Upper lobe of left lung (tissue), 6 donors: ENCODE measurements around the gene TRIM65. TPM values are rescaled to one million over a fixed set of nuclear protein-coding genes. Genes with fewer than 3 reads are reported as not detected.

Experiments used
- ATAC-seq, 2 donors: fragments of 200-7000 bp; cut with Tn5 transposase; one replicate each; pipeline ENCODE4 v1.9.1; 2022; ENCODE audit warnings: mild to moderate bottlenecking in 2 of 2, moderate library complexity in 2 of 2; ENCODE audit not compliant: low FRiP score in 2 of 2
- DNase-seq, 2 donors: peaks; one replicate each; pipeline ENCODE4 v3.0.0-alpha.2; 2019 to 2020
- H3K27ac ChIP-seq, 4 donors: fragments of 200-600 bp; sonication (generic); one replicate each; pipeline ENCODE4 v1.5.1; 2016 to 2019
- H3K27me3 ChIP-seq, 4 donors: fragments of 200-600 bp; sonication (generic); one replicate each; pipeline ENCODE4 v1.5.1; 2017 to 2019
- H3K36me3 ChIP-seq, 4 donors: fragments of 200-600 bp; sonication (generic); one replicate each; pipeline ENCODE4 v1.5.1; 2016 to 2019
- H3K4me1 ChIP-seq, 4 donors: fragments of 200-600 bp; sonication (generic); one replicate each; pipeline ENCODE4 v1.5.1; 2018 to 2019
- H3K4me3 ChIP-seq, 4 donors: fragments of 200-600 bp; sonication (generic); one replicate each; pipeline ENCODE4 v1.5.1; 2017 to 2019; ENCODE audit warnings: mild to moderate bottlenecking in 2 of 4, moderate library complexity in 1 of 4
- H3K9me3 ChIP-seq, 4 donors: fragments of 200-600 bp; sonication (generic); one replicate each; pipeline ENCODE4 v1.5.1; 2018 to 2019
- EP300 ChIP-seq, 4 donors: sonication (generic); formaldehyde crosslinking; IDR thresholded peaks; one replicate each; pipeline ENCODE4 v1.5.1; 2017; ENCODE audit warnings: antibody characterized with exemption in 4 of 4, control low read depth in 2 of 4
- POLR2A ChIP-seq, 4 donors: fragments of 450-650 bp; IDR thresholded peaks; one replicate each; pipeline ENCODE4 v1.5.1; 2016 to 2017; ENCODE audit warnings: antibody characterized with exemption in 4 of 4, mild to moderate bottlenecking in 2 of 4
- POLR2AphosphoS5 ChIP-seq, 2 donors: sonication (generic); formaldehyde crosslinking; IDR thresholded peaks; one replicate each; pipeline ENCODE4 v1.5.1; 2017; ENCODE audit warnings: antibody characterized with exemption in 2 of 2
- WGBS, 2 donors: methylation state at CpG; one replicate each; pipeline ENCODE4 v1.1.5; 2017 to 2018; 5-methylcytosine and 5-hydroxymethylcytosine counted together
- total RNA-seq, 6 donors: library from RNA; depleted of rRNA in 4 of 6; stranded (reverse); fragments of >200 nt in 4 of 6; gene quantifications; one replicate each; pipeline versions ENCODE4 v1.1.0 to v1.2.1, GENCODE V29; 2016 to 2021
- TF ChIP-seq, protein P1 (sequence below), 6 experiments: fragments of 450-650 bp in 4 of 6; fragments of 200-600 bp in 2 of 6; sonication (generic) in 2 of 6; IDR thresholded peaks; one replicate each; pipeline ENCODE4 v1.5.1; 2016 to 2019; ENCODE audit warnings: antibody characterized with exemption in 6 of 6
- donor health status: DM: no; HTN: no; CAD: no; lungs with moderate emphysema.
- donor health status: DM: no; HTN: yes; CAD: no; lungs with severe emphysema.

The TRIM65 gene
- total RNA-seq, 6 donors from 2014 or later = 23.4 to 35.1 (median 28.2) TPM

DNA sequence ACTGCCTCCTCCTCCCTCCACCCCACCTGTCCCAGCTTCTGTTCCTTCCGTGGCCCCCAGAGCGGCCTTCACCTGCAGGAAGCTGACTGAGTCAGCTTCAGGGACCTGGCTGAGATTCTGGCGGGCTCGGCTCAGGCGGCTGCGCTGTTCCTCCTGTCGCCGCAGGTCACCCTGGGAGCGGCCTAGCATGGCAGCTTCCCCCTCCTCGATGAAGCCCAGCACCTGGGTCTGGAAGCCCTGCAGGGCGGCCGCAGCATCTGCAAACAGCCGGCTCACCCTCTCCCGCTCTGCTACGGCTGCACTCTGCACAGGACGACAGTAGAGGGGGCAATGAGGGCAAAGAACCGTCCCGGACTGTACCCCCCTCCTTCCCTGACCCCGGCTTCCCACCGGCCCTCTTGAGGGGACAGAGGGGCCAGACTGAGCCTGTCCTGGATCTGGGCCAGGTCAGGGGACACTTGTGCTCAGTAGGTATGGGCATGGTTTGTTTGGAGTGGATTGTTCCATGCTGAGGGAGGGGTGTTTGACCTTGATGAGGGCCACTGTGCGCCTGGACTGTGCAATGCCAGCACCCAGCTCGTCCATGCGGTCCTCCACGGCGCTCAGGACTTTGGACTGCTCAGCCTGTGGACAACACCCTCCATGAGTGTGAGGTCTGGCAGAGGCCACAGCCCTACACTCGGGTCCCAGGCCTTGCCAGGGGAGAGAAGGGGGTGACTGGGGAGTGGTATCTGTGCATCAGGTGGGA, 20.4 kb downstream of the TRIM65 start:
- H3K4me1 ChIP-seq = peaks cover 49 to 66% (median 58%) of the 10 kb centered on the region in 4 donors
- H3K27ac ChIP-seq = peak overlapping the region; percentile 91 to 95 (median 94)
- 20 to 37% methylated on average over 2 to 11 of the region's 26 CpGs for WGBS, 2 donors
- peak overlapping the region; percentile 20 to 80 (median 70) for H3K4me3 ChIP-seq
- TF ChIP-seq POLR2A (IDR thresholded peaks at IDR 0.05) (peak in 1 of 4 donors; percentile 46), EP300 (IDR thresholded peaks at IDR 0.05) (no peak), POLR2AphosphoS5 (IDR thresholded peaks at IDR 0.05) (peak in 1 of 2 donors; percentile 49)
- TF ChIP-seq, protein P1, sequence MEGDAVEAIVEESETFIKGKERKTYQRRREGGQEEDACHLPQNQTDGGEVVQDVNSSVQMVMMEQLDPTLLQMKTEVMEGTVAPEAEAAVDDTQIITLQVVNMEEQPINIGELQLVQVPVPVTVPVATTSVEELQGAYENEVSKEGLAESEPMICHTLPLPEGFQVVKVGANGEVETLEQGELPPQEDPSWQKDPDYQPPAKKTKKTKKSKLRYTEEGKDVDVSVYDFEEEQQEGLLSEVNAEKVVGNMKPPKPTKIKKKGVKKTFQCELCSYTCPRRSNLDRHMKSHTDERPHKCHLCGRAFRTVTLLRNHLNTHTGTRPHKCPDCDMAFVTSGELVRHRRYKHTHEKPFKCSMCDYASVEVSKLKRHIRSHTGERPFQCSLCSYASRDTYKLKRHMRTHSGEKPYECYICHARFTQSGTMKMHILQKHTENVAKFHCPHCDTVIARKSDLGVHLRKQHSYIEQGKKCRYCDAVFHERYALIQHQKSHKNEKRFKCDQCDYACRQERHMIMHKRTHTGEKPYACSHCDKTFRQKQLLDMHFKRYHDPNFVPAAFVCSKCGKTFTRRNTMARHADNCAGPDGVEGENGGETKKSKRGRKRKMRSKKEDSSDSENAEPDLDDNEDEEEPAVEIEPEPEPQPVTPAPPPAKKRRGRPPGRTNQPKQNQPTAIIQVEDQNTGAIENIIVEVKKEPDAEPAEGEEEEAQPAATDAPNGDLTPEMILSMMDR (IDR thresholded peaks at IDR 0.05) = peak in 3 of 6 experiments; percentile 21 to 32 (median 23)
- H3K36me3 ChIP-seq = peaks cover 0 to 24% (median 10%) of the 10 kb centered on the region in 4 donors
- ATAC-seq = peak in 1 of 2 donors; percentile 24
- H3K27me3 ChIP-seq = peaks cover 0 to 3% (median 0%) of the 10 kb centered on the region in 4 donors
- peak; percentile 78 to 87 for DNase-seq
- H3K9me3 ChIP-seq = no peaks in the 10 kb centered on the region

DNA sequence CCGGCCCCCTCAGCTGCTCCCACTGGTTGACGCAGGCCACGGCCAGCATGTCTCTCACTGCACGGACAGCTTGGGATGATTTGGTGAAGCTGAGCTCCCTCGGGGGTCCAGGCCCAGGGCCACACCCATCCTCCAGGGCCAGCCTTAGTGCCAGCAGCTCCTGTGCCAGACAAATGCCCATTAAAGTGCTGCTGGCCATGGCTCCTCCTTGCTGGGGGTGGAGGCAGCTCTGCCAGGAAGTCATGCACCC, 20.9 kb downstream of the TRIM65 start:
- peak in 1 of 2 donors; percentile 23 for ATAC-seq
- DNase-seq = peak in 1 of 2 donors; percentile 77
- Histone ChIP-seq H3K4me1 (peaks cover 49 to 66% (median 58%) of the 10 kb centered on the region in 4 donors), H3K36me3 (peaks cover 0 to 24% (median 10%) of the 10 kb centered on the region in 4 donors), H3K9me3 (no peaks in the 10 kb centered on the region), H3K27ac (peak overlapping the region; percentile 91 to 95 (median 94)), H3K27me3 (peaks cover 0 to 3% (median 0%) of the 10 kb centered on the region in 4 donors), H3K4me3 (peak overlapping the region in 2 of 4 donors; percentile 72 to 80)
- TF ChIP-seq POLR2AphosphoS5 (IDR thresholded peaks at IDR 0.05) (no peak), POLR2A (IDR thresholded peaks at IDR 0.05) (no peak)
- WGBS, 2 donors = 20% methylated on average over 2 of the region's 5 CpGs; no CpG with 5 or more reads in 1 of the 2 donors

DNA sequence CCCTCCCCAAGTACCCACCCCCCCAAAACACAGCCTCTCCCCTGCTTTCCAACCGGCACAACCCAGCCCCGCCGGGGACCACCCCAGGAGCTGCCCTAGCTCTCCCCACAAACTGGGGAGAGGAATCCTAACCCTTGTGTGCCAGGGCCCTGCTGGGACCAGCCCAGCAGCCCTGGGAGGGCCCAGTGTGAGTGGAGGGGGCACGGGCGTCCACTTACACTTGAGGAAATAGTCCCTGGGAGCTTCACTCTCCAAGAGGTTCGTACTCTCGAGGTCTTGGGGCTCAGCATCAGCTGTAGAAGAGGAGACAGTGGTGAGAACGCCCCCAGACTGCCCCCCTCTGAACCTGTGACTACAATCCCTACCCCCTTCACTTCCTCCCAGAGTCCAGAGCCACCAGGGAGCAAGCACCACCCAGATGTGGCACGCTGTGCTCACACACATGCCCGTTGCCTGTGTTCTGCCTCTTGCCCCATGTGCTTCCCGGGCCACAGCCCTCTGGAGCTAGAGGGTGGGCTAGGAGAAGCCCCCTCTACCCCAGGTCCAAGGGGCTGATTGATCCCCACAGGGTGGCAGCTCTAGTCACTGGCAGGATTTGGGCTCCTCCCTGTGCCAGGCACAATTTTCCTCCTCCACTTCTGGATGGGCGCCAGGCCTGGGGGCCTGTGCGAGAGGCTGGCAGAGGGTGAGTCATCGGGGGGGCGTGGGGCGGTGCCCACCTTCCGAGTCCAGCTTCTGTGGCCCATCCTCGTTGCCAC, 21.4 kb downstream of the TRIM65 start:
- Histone ChIP-seq H3K9me3 (no peaks in the 10 kb centered on the region), H3K4me1 (peaks cover 49 to 66% (median 58%) of the 10 kb centered on the region in 4 donors), H3K4me3 (peak overlapping the region in 2 of 4 donors; percentile 72 to 80), H3K36me3 (peaks cover 0 to 24% (median 10%) of the 10 kb centered on the region in 4 donors), H3K27me3 (peaks cover 0 to 3% (median 0%) of the 10 kb centered on the region in 4 donors), H3K27ac (peak overlapping the region; percentile 91 to 95 (median 94))
- ATAC-seq (no peak), DNase-seq (peak in 1 of 2 donors; percentile 51)
- no peak for TF ChIP-seq EP300 (IDR thresholded peaks at IDR 0.05)
- no peak for TF ChIP-seq POLR2A (IDR thresholded peaks at IDR 0.05)
- TF ChIP-seq, protein P1 (IDR thresholded peaks at IDR 0.05) = no peak
- TF ChIP-seq POLR2AphosphoS5 (IDR thresholded peaks at IDR 0.05) = no peak
- 41 to 64% methylated on average over 12 to 13 of the region's 18 CpGs for WGBS, 2 donors

DNA sequence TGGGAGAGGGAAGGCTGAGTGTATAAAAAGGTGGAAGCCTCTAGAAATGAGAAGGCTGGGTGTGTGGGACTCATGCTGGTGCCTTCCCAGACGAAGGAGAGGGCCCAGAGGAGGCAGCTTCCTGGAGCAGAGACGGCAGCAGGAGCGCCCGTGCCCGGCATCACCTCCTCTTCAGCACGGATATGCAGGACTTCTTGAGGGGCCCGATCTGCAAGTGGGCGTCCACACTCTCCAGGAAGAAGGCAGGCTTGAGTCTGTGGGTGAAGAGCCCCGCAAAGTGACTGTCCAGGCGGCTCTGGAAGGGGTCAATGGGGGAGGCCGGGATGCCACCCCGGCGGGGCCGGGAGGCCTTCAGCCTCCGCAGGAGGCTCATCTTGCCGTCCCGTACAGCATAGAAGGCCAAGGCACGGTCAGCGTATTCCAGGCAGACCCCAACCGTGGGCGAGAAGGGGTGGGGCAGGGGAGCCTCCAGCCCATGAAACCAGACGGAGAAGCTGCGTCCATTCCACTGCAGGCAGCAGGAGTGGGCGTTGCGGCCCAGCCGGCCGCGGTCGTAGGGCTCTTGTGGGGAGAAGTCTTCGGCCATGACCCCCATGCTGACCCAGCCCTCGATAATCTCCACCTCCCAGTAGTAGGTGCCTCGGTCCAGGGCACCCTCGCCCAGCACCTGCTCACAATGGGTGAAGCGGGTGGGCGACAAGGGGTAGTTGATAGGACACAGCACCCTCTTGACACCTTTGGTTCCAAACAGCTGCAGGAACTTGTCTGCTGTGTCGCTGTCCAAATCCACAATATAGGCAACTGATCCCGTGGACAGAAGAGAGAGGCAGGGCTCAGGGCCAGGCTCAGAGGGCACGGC, 22.2 kb downstream of the TRIM65 start:
- Histone ChIP-seq H3K4me3 (no peak overlapping the region), H3K27ac (peak overlapping the region in 3 of 4 donors; percentile 91 to 94 (median 94)), H3K9me3 (no peaks in the 10 kb centered on the region), H3K4me1 (peaks cover 53 to 67% (median 60%) of the 10 kb centered on the region in 4 donors), H3K27me3 (peaks cover 0 to 3% (median 0%) of the 10 kb centered on the region in 4 donors), H3K36me3 (peaks cover 0 to 24% (median 10%) of the 10 kb centered on the region in 4 donors)
- no peak for ATAC-seq
- DNase-seq = peak in 1 of 2 donors; percentile 83
- TF ChIP-seq EP300 (IDR thresholded peaks at IDR 0.05) = no peak
- no peak for TF ChIP-seq POLR2AphosphoS5 (IDR thresholded peaks at IDR 0.05)
- TF ChIP-seq, protein P1 (IDR thresholded peaks at IDR 0.05) = no peak
- no peak for TF ChIP-seq POLR2A (IDR thresholded peaks at IDR 0.05)
- 88 to 94% methylated on average over 6 to 37 of the region's 38 CpGs for WGBS, 2 donors
